Left lung (tissue), 10 donors: ENCODE data around the gene ZCWPW1. TPM values are rescaled to one million over a fixed set of nuclear protein-coding genes. Genes with fewer than 3 reads are reported as not detected.

Experiments
- ATAC-seq: fragments of 200-7000 bp; cut with Tn5 transposase; one replicate; pipeline ENCODE4 v1.9.1; 2020; ENCODE audit warnings: moderate library complexity
- DNase-seq, 4 donors: peaks; one replicate each; pipeline ENCODE4 v3.0.0-alpha.2; 2013 to 2020
- H3K27ac ChIP-seq, 2 donors: fragments of 200-600 bp; sonication (generic) in 1 of 2; one replicate each; pipeline versions ENCODE4 v1.5.0 to v1.8.0; 2020 to 2021
- H3K27me3 ChIP-seq, 2 donors: fragments of 200-600 bp; sonication (generic) in 1 of 2; one replicate each; pipeline versions ENCODE4 v1.5.0 to v1.8.0; 2020 to 2021
- H3K36me3 ChIP-seq, 2 donors: fragments of 200-600 bp; sonication (generic) in 1 of 2; one replicate each; pipeline versions ENCODE4 v1.5.0 to v1.8.0; 2020 to 2021
- H3K4me1 ChIP-seq, 2 donors: fragments of 200-600 bp; one replicate each; pipeline ENCODE4 v1.8.0; 2021
- H3K4me3 ChIP-seq, 2 donors: fragments of 200-600 bp; sonication (generic) in 1 of 2; one replicate each; pipeline versions ENCODE4 v1.5.0 to v1.8.0; 2020 to 2021; ENCODE audit warnings: mild to moderate bottlenecking in 1 of 2
- H3K9me3 ChIP-seq, 2 donors: fragments of 200-600 bp; sonication (generic) in 1 of 2; one replicate each; pipeline versions ENCODE4 v1.5.0 to v1.8.0; 2020 to 2021
- intact Hi-C, 2 donors: fragments of 100-400 bp; cut with DNase I; formaldehyde crosslinking; loops; one replicate each; pipeline versions ENCODE4 v1.11.2 to v1.14.2; 2022
- polyA plus RNA-seq, 6 donors: library from polyadenylated mRNA; unstranded; fragments of 120-200 nt; gene quantifications; one replicate each; pipeline ENCODE4 v1.2.1, GENCODE V29; 2013; ENCODE audit not compliant: insufficient read length in 6 of 6
- total RNA-seq, 2 donors: library from RNA; stranded (reverse); fragmentation: NEBNext Ultra II Directional; extraction: Animal tissue kit (Norgen Biotek cat#: 25700); gene quantifications; one replicate each; pipeline ENCODE4 v1.2.1, GENCODE V29; 2021
- TF ChIP-seq, protein P1 (sequence below), 2 donors: fragments of 200-600 bp; sonication (generic) in 1 of 2; IDR thresholded peaks; one replicate each; pipeline versions ENCODE4 v1.5.0 to v1.8.0; 2021; ENCODE audit warnings: antibody characterized with exemption in 2 of 2
- donor health status: DM: no; HTN: yes; CAD: no.
- donor health status: DM: no; HTN: no; CAD: no.

ZCWPW1 gene
- total and polyA plus RNA-seq, 8 donors: 2.9 to 9.8 (median 8.6) TPM

DNA sequence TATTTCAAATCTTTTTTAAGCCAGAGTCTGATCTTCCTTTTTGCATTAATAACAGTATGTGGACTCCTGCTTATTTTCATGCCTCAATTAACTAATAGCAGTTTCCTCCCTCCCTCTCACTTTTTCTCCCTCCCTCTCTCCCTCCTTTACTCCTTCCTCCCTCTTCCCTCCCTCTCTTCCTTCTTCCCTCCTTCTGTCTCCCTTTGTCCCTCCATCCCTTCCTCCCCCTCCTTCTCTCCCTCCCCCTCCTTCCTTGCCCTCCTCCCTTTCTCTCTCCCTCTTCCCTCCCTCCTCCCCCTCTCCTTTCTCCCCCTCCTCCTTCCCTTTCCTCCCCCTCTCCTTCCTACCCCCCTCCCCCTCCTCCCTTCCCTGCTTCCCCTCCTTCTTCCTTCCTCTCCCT, 2.0 kb downstream of the ZCWPW1 start:
- Histone ChIP-seq H3K4me1 (peaks cover 7 to 26% of the 10 kb centered on the region in 2 donors), H3K36me3 (peaks cover 0 to 5% of the 10 kb centered on the region in 2 donors), H3K4me3 (no peak overlapping the region), H3K27me3 (no peaks in the 10 kb centered on the region), H3K27ac (no peak overlapping the region), H3K9me3 (no peaks in the 10 kb centered on the region)
- TF ChIP-seq, protein P1, sequence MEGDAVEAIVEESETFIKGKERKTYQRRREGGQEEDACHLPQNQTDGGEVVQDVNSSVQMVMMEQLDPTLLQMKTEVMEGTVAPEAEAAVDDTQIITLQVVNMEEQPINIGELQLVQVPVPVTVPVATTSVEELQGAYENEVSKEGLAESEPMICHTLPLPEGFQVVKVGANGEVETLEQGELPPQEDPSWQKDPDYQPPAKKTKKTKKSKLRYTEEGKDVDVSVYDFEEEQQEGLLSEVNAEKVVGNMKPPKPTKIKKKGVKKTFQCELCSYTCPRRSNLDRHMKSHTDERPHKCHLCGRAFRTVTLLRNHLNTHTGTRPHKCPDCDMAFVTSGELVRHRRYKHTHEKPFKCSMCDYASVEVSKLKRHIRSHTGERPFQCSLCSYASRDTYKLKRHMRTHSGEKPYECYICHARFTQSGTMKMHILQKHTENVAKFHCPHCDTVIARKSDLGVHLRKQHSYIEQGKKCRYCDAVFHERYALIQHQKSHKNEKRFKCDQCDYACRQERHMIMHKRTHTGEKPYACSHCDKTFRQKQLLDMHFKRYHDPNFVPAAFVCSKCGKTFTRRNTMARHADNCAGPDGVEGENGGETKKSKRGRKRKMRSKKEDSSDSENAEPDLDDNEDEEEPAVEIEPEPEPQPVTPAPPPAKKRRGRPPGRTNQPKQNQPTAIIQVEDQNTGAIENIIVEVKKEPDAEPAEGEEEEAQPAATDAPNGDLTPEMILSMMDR (IDR thresholded peaks at IDR 0.05): no peak
- no peak for DNase-seq
- intact Hi-C loops: no loop called here
- no peak for ATAC-seq

DNA sequence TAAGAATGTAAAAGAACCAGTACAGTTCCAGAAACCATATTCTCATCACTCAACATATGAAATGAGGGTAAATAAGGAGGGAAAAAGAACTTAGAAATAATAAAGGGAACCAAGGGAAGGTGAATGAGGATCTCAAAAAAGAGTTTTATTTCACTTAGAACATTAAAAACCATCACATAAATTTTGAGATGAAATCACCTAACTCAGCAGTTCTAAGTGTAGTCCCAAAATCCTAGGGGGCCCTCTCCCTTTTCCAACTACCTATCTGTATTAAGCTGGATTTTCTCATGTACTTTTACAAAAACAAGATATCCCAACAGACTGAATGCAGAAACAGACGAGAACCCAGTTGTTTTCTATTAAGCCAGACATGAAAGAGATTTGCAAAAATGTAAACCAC, 3.2 kb downstream of the ZCWPW1 start:
- H3K27me3 ChIP-seq: no peaks in the 10 kb centered on the region
- DNase-seq (no peak), ATAC-seq (no peak)
- no peak overlapping the region for H3K27ac ChIP-seq
- no peak overlapping the region for H3K4me3 ChIP-seq
- H3K4me1 ChIP-seq: peaks cover 0 to 14% of the 10 kb centered on the region in 2 donors
- no peaks in the 10 kb centered on the region for H3K36me3 ChIP-seq
- TF ChIP-seq, protein P1 (IDR thresholded peaks at IDR 0.05): no peak
- intact Hi-C loops: no loop called here
- H3K9me3 ChIP-seq: no peaks in the 10 kb centered on the region

DNA sequence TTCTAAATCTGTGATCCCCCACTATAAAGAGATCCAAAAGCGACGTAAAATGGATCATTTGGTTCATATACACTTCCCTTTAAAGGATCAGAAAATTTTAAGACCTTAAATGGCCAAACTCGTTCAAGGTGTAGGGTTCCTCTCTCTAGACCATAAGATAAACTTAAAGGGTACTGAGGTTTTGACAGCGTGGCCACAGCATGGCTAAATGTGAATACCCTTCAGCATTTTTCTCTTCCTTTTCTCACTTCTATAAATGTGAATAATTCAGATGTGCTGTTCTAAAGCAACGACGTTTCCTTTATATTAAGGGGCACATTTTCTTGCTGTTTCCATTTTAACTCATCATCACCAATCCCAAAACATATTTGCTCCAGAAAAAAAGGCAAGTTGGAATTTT, 5.2 kb downstream of the ZCWPW1 start:
- peaks cover 0 to 11% of the 10 kb centered on the region in 2 donors for H3K4me1 ChIP-seq
- TF ChIP-seq, protein P1 (IDR thresholded peaks at IDR 0.05): no peak
- DNase-seq (no peak), ATAC-seq (no peak)
- H3K27ac ChIP-seq: no peak overlapping the region
- no peaks in the 10 kb centered on the region for H3K9me3 ChIP-seq
- no peaks in the 10 kb centered on the region for H3K36me3 ChIP-seq
- H3K27me3 ChIP-seq: no peaks in the 10 kb centered on the region
- no peak overlapping the region for H3K4me3 ChIP-seq
- intact Hi-C loops: no loop called here

DNA sequence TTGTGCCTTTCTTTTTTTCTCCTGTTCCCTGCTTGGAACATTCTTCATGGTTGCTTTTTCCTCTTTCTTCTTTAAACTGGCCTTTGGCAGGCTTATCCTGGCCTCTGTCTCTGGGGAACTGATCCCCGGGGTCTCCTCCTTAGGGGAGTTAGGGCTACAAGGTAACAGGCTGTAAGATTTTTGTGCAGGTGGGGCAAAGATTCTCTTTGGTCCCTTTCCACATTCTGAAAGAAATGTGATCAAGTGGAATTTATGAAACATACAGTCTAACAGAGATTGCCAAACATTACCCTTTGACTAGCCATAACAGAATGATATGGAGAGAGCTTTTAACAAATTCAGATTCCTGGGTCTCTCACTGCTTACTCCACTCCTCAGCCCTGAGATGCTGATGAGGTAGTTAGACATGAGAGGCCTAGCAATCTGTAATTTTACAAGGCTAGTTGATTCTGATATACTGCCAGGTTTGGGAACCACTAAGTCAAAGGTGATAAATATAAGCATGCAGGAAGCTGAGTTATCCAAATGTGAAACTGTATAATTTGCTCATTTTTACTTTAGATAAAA, 8.8 kb downstream of the ZCWPW1 start:
- Histone ChIP-seq H3K27ac (no peak overlapping the region), H3K27me3 (no peaks in the 10 kb centered on the region), H3K4me3 (no peak overlapping the region), H3K9me3 (no peaks in the 10 kb centered on the region), H3K4me1 (no peaks in the 10 kb centered on the region), H3K36me3 (no peaks in the 10 kb centered on the region)
- no peak for DNase-seq
- intact Hi-C loops: no loop called here
- no peak for ATAC-seq
- TF ChIP-seq, protein P1 (IDR thresholded peaks at IDR 0.05): no peak

DNA sequence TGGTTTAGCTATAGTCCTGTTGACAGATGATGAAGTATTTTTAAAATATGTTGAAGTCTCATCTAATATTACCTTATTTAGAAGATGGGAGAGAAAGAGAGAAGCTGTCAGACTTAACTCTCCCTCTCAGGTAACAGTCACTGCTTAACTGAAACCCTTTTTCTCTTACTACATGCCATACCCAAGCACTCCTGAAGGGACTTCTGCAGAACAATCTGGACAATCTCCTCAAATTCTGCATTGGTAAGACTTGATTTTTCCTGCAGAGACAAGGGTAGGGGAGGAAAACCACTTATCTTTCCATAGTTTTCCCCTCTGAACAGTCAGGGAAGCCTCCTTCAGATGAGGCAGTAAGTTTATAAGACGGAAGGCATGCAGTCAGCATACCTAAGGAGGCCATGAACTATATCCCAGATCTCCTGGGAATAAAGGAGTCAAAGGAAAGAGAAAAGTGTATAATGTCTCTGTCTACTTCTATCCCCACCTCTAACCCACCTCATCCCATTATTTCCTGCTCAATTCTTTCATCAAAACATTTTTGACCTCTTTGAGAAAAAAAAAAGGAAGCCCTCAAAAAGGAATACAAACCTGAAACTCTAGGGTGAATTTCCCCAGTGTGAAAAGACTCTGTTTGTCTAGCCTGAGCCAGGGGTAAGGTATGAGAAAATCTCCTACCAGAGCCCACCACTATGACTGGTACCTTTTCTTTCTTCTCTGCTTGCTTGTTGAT, 9.4 kb downstream of the ZCWPW1 start:
- ATAC-seq: no peak
- intact Hi-C loops: no loop called here
- Histone ChIP-seq H3K4me1 (no peaks in the 10 kb centered on the region), H3K4me3 (no peak overlapping the region), H3K27ac (no peak overlapping the region), H3K27me3 (no peaks in the 10 kb centered on the region), H3K36me3 (no peaks in the 10 kb centered on the region), H3K9me3 (no peaks in the 10 kb centered on the region)
- no peak for DNase-seq
- TF ChIP-seq, protein P1 (IDR thresholded peaks at IDR 0.05): no peak
